ENCODE measurements around the gene TRIM61.
"Not testable (repeated sequence)": the region's sequence is repeated elsewhere in the genome, so short reads cannot be mapped to it uniquely, and the experiment has no call there.

Gene TRIM61

DNA sequence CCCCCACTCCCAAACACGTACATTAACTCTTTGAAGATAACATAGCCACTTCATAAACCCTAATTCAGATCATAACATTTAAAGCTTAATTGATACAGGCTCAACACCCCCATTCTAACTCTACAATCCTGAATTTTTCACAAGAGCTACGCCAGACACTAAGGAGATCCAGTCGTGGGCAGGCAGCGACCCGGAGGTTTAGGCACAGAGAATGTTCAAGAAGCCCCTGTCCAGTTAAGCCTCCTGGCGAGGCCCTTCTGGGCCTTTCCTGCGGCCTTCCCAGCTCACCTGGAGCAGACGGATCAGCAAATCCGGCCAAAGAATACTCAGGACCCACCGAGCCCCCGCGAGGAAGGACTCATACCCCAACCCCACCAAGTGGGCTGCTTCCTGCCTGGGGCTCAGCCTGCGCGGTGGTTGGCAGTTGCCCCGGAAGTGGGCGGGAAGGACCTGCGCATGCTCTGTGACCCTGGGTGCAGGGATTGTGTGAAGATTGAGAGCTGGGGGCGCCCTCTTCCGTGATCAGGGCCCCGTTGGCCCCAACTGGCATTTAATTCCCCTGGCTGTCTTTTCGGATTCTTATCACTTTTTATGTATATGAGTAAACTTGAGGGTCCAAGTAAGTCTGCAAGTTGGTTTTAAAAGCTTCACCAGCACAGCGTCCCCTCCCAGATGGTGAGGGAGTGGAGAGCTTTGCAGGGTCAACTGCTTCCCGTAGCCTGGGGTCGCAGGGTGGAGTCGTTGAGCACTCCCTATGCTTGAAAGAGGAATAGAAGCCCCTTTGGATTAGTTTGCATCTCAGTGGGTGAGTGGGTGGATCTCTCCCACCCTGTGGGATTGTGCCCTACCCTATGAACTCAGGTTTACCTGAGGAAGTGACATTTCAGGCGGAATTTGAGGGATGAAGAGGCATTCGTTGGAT, at the start of gene TRIM61:
TSS of gene TRIM61 (minus strand) at position 415 of the 922 bp plus-strand sequence. CDS start 7,655 bp downstream, outside the sequence.
- FAIRE-seq (peak; percentile 84), DNase-seq (ENCODE audit: extremely low spot score, insufficient read length, low read depth) (peak; percentile 77)

GRCh38 chr4:165025782-165026181, 48.3 kb upstream of the TRIM61 start:
- FAIRE-seq; DNase-seq (ENCODE audit: extremely low spot score, insufficient read length, low read depth): not testable (repeated sequence)

DNA sequence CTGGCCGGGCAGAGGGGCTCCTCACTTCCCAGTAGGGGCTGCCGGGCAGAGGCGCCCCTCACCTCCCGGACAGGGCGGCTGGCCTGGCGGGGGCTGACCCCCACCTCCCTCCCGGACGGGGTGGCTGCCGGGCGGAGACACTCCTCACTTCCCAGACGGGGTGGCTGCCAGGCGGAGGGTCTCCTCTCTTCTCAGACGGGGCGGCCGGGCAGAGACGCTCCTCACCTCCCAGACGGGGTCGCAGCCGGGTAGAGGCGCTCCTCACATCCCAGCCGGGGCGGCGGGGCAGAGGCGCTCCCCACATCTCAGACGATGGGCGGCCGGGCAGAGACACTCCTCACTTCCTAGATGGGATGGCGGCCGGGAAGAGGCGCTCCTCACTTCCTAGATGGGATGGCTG, 42.5 kb upstream of the TRIM61 start:
- DNase-seq (ENCODE audit: extremely low spot score, insufficient read length, low read depth); FAIRE-seq: not testable (repeated sequence)

DNA sequence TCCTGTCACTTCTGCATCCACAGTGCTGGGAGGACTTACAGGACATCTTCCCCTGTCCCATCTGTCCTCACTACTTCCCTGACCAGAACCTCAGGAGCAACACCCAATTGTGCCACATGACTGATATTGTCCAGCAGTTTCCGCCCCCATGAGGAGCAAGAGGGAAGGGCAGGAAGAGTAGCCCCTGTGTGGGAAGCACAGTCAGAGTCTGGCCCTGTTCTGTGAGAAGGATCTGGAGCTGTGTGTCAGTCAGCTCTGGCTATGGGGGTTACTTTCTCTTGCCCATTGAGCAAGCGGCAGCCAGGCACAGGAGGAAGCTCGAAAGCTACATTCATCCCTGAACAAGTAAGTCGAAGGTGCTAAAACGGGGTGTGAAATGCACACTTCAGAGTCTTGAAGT, 39.5 kb upstream of the TRIM61 start:
- DNase-seq (ENCODE audit: extremely low spot score, insufficient read length, low read depth) (no peak), FAIRE-seq (peak; percentile 50)

GRCh38 chr4:165013691-165014090, 36.2 kb upstream of the TRIM61 start:
- no peak for DNase-seq (ENCODE audit: extremely low spot score, insufficient read length, low read depth)
- FAIRE-seq = no peak

GRCh38 chr4:165011403-165011802, 33.9 kb upstream of the TRIM61 start:
- DNase-seq (ENCODE audit: extremely low spot score, insufficient read length, low read depth) (no peak), FAIRE-seq (no peak)

DNA sequence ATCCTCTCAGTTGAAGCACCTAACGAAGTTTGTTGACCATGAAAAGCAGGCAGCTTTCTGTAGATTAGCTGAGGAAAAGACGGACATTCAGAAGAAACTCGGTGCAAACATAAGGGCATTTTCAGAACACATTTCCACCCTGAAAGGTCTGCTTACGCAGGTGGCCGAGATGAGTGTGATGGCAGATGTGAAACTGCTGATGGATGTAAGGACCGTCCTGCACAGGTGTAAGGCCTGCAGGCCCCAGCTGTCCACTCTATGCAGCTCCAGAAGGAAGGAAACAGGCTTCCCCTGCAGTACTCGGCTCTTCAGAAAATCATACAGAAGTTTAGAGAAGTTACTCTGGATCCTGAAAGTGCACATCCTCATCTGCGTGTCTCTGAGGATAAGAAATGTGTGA, 33.5 kb upstream of the TRIM61 start:
- FAIRE-seq (no peak), DNase-seq (ENCODE audit: extremely low spot score, insufficient read length, low read depth) (no peak)

DNA sequence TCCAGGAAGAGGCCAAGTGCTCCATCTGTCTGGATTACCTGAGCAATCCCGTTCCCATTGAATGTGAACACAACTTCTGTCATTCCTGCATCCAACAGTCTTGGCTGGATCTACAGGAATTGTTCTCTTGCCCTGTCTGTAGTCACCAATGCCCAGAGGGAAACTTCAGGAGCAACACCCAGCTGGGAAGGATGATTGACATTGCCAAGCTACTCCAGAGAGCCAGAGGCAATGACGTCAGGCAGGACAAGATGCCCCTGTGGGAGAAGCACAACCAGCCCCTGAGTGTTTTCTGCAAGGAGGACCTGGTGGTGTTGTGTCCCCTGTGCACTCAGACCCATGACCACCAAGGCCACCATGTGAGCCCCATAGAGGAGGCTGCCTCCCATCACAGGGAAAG, 33.0 kb upstream of the TRIM61 start:
- no peak for FAIRE-seq
- no peak for DNase-seq (ENCODE audit: extremely low spot score, insufficient read length, low read depth)

DNA sequence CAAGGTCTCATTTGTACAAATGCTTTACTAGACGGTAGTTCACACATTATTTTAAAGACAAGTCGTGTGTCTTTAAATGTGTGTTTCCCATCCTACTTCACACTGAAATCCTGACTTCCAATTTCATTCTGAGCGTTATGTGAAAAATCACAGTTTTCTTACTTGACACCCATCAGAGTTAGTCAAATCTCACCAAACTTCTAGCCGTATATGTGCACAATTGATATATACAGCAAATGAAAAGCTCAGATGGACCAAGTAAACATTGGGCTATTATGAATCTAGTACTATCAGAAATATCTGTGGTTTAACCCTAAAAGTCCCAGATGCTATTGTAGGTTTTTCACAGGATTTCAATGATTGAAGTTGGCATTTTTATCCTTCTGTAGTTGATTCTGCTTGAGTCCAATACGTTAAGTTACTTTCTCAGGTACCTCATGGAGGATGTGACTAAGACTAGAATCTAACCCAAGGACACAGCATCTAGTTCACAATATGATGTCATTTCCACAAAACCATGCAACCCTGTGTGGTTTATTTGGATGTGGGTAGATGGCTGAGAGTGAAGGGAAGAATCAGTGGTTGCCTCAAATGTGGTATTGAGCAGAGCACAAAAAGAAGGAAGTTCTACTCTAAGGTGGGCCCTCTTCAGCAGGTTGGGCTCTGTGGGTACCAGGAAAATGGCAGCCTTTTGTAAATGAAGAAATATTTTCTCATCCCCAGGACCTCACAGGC, 32.2 kb upstream of the TRIM61 start:
- no peak for DNase-seq (ENCODE audit: extremely low spot score, insufficient read length, low read depth)

DNA sequence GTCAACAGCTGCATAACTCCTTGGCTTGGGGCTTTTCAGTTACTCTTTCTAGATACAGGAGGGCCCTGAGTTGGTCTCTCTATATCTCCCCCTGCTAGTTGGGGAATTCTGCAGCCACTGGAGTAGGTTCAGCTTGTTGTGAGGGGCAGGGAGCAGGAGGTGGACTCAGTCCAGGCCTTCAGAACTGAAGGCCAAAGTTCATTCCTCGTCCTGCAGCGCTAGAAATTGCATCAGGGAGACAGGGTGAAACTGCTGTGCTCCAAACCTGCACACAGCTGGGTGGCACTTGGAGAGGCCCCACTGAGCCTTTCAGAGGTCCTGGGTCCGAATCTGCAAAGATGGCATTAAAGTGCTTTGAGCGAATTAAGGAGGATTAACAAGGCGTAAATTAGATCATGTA, 29.4 kb upstream of the TRIM61 start:
- DNase-seq (ENCODE audit: extremely low spot score, insufficient read length, low read depth) (no peak), FAIRE-seq (no peak)

More for the DNA sequence above, 32.2 kb upstream of the TRIM61 start:
- no peak for FAIRE-seq

DNA sequence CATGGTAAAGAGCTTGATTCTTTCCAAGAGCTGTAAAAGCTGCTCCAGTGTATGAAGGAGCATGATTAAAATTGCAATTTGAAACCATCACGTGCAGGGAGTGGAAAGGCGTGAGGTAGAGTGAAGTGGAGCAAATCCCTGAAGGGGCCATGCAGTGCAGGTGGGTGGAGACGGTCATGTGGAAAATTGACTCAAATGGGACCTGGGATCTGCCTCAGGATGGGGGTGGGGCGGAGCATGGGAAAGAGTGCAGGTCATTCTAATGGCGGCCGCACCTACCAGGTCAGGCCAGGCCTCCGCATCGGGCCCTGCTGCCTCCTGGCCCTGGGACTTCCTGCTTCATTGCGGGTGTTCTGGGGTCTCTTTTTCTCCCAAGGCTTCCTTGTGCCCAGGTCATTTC, 29.0 kb upstream of the TRIM61 start:
- FAIRE-seq (no peak), DNase-seq (ENCODE audit: extremely low spot score, insufficient read length, low read depth) (no peak)

DNA sequence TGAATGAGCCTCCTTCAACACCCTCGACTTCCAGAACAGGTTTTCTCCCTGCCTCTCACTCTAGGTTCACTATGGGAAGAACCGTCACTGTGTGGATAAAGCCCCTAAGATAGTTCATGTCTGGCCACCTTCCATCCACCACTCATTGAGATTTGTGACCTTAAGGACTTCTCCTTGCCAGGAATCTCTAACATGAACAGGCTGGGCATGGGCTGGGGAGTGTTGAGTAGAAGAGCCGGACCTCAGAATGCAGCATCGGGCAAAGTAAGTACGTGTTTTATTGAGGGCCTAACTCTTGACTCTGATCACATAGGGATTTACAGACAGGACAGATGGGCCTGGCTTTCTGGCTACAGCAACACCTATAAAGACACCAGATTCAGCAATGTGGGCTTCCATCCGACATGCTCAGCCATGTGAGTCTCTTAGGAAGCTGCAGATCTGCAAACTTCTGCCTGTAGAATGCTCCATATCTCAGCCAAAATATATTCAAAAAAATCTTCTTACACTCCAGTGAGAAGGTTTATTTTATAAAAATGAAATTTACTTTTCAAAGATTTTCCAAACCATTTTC, 28.0 kb upstream of the TRIM61 start:
- FAIRE-seq = no peak

GRCh38 chr4:165001957-165002356, 24.5 kb upstream of the TRIM61 start:
- DNase-seq (ENCODE audit: extremely low spot score, insufficient read length, low read depth); FAIRE-seq: not testable (repeated sequence)

More for the DNA sequence above, 28.0 kb upstream of the TRIM61 start:
- DNase-seq (ENCODE audit: extremely low spot score, insufficient read length, low read depth) = no peak

GRCh38 chr4:164998526-164999080, 21.1 kb upstream of the TRIM61 start:
- not testable (repeated sequence) for DNase-seq (ENCODE audit: extremely low spot score, insufficient read length, low read depth); FAIRE-seq

DNA sequence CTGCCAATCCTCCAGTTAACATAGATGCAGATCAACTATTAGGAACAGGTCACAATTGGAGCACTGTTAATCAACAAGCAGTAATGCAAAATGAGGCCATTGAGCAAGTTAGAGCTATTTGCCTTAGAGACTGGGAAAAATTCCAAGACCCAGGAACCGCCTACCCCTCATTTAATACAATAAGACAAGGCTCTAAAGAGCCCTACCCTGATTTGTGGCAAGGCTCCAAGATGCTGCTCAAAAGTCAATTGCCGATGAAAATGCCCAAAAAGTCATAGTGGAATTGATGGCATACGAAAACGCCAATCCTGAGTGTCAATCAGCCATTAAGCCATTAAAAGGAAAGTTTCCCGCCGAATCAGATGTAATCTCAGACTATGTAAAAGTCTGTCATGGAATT, 20.5 kb upstream of the TRIM61 start:
- FAIRE-seq (no peak), DNase-seq (ENCODE audit: extremely low spot score, insufficient read length, low read depth) (no peak)

DNA sequence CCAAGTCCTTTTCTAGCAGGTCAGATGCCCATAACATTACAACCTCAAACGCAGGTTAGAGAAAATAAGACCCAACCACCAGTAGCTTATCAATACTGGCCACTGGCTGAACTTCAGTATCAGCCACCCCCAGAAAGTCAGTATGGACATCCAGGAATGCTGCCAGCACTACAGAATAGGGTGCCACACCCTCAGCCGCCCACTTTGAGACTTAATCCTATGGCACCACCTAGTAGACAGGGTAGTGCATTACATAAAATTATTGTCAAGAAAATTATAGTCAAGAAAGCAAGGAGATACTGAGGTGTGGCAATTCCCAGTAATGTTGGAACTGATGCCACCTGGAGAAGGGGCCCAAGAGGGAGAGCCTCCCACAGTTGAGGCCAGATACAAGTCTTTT, 19.9 kb upstream of the TRIM61 start:
- FAIRE-seq (no peak), DNase-seq (ENCODE audit: extremely low spot score, insufficient read length, low read depth) (no peak)

- not testable (repeated sequence) for DNase-seq (ENCODE audit: extremely low spot score, insufficient read length, low read depth); FAIRE-seq
These were observed 18.7 kb upstream of the TRIM61 start for GRCh38 chr4:164996123-164996522.

DNA sequence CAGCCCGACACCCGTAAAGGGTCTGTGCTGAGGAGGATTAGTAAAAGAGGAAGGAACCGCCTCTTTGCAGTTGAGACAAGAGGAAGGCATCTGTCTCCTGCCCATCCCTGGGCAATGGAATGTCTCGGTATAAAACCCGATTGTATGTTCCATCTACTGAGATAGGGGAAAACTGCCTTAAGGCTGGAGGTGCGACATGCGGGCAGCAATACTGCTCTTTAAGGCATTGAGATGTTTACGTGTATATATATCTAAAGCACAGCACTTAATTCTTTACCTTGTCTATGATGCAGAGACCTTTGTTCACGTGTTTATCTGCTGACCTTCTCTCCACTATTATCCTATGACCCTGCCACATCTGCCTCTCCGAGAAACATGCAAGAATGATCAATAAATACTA, 13.3 kb upstream of the TRIM61 start:
- not testable (repeated sequence) for FAIRE-seq; DNase-seq (ENCODE audit: extremely low spot score, insufficient read length, low read depth)

DNA sequence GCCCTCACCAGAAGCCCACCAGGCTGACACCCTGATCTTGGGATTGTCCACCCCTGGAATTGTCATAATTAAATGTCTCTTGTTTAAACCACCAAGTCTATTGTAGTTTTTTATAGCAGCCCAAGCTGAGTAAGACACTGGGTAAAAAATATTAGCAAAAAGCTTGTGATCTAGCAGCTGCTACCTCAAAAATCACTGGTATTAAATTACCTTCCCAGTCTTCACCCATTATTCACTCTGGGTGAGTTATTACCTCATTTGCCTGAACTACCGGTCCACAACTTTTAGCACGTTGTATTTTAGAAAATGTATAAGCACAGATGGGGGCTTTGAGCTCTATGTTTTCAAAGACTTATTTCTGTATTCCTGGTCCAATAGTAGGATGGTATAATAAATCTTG, 12.0 kb upstream of the TRIM61 start:
- DNase-seq (ENCODE audit: extremely low spot score, insufficient read length, low read depth) (no peak), FAIRE-seq (no peak)

DNA sequence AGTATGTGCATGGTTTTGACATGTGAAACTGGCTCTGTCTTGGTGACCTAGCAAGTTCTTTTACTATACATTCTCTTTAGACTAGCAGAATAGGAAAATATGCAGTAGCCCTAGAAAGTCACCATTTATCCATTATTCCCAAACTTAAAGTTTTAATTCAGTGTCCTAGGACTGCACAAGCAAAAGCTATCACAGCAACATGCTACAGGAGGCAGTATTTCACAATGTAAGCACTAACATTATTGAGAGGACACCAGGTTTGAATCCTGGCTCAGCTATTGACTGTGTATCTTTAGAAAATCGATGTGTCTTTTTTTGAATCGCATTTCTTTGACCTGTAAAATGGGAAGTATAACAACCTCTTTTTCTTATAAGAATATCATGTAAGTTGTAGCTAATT, 5.5 kb downstream of the TRIM61 start:
- peak; percentile 15 for FAIRE-seq
- not testable (repeated sequence) for DNase-seq (ENCODE audit: extremely low spot score, insufficient read length, low read depth)
